PC-9 (cell line): Measurements from ENCODE around the gene NKPD1. TPM values are rescaled to one million over a fixed set of nuclear protein-coding genes. Genes with fewer than 3 reads are reported as not detected.
"Not testable (repeated sequence)": the region's sequence is repeated elsewhere in the genome, so short reads cannot be mapped to it uniquely, and the experiment has no call there.

ENCODE experiments used
- BruUV-seq: library from RNA; stranded (reverse); fragments of 400-500 nt; replicated peaks from 2 replicates; lab custom pipeline; 2021; lab: Mats Ljungman, UMichigan
- CTCF ChIA-PET: fragments of 300-600 bp; sonication (Branson Sonifier 250); formaldehyde crosslinking; loops from one replicate; lab custom pipeline; 2022; ENCODE audit warnings: antibody characterized with exemption; lab: Charles Lee
- POLR2A ChIA-PET: fragments of 300-600 bp; sonication (Branson Sonifier 250); formaldehyde crosslinking; loops from one replicate; lab custom pipeline; 2022; ENCODE audit warnings: antibody characterized with exemption; ENCODE audit not compliant: unreplicated experiment; lab: Charles Lee
- DNase-seq, 2 experiments: peaks; one replicate each; pipeline versions ENCODE4 v3.0.0 to v3.0.0-alpha.2; 2015 to 2022; ENCODE audit warnings: mixed read lengths in 1 of 2
- H2AFZ ChIP-seq: fragments of 200-600 bp; sonication (generic); 2 replicates; pipeline ENCODE4 v1.8.1; 2017; ENCODE audit warnings: antibody characterized with exemption
- H3F3A ChIP-seq: fragments of 200-600 bp; sonication (generic); 2 replicates; pipeline ENCODE4 v1.8.1; 2017; ENCODE audit warnings: antibody characterized with exemption, mild to moderate bottlenecking, low read depth; ENCODE audit not compliant: insufficient read depth
- H3K27ac ChIP-seq: fragments of 200-600 bp; sonication (generic); 2 replicates; pipeline ENCODE4 v1.6.1; 2016; ENCODE audit warnings: mixed run types
- H3K27me3 ChIP-seq: fragments of 200-600 bp; sonication (generic); 2 replicates; pipeline ENCODE4 v1.6.1; 2016; ENCODE audit warnings: low read depth, mixed run types; ENCODE audit not compliant: insufficient read depth
- H3K36me3 ChIP-seq: fragments of 200-600 bp; sonication (generic); 2 replicates; pipeline ENCODE4 v1.6.1; 2016; ENCODE audit warnings: low read depth, mixed run types
- H3K4me1 ChIP-seq: fragments of 200-600 bp; sonication (generic); replicated peaks from 2 replicates; pipeline ENCODE4 v1.6.1; 2016; ENCODE audit warnings: mixed run types; ENCODE audit not compliant: insufficient read depth
- H3K4me2 ChIP-seq: fragments of 200-600 bp; sonication (generic); 2 replicates; pipeline ENCODE4 v1.6.1; 2017; ENCODE audit warnings: mixed run types
- H3K4me3 ChIP-seq: fragments of 200-600 bp; sonication (generic); 2 replicates; pipeline ENCODE4 v1.6.1; 2016; ENCODE audit warnings: mixed run types
- H3K79me2 ChIP-seq: fragments of 200-600 bp; sonication (generic); 2 replicates; pipeline ENCODE4 v1.6.1; 2017; ENCODE audit warnings: low read depth, mixed run types
- H3K9me2 ChIP-seq: fragments of 200-600 bp; sonication (generic); 2 replicates; pipeline ENCODE4 v1.8.1; 2017; ENCODE audit warnings: mild to moderate bottlenecking; ENCODE audit not compliant: insufficient read depth
- H3K9me3 ChIP-seq: fragments of 200-600 bp; sonication (generic); 2 replicates; pipeline ENCODE4 v1.8.1; 2016; ENCODE audit warnings: low read depth; ENCODE audit not compliant: insufficient read depth
- H4K20me1 ChIP-seq: fragments of 200-600 bp; sonication (generic); 2 replicates; pipeline ENCODE4 v1.8.1; 2017; ENCODE audit not compliant: insufficient read depth
- CTCF ChIP-seq: fragments of 200-600 bp; sonication (generic); conservative IDR thresholded peaks from 2 replicates; pipeline ENCODE4 v1.6.1; 2017; ENCODE audit warnings: mixed run types, antibody characterized with exemption, mild to moderate bottlenecking, moderate library complexity
- EZH2 ChIP-seq: fragments of 200-600 bp; sonication (generic); IDR thresholded peaks from 2 replicates; pipeline ENCODE4 v1.8.0; 2017; ENCODE audit warnings: antibody characterized with exemption, low read depth
- intact Hi-C: fragments of 100-400 bp; cut with micrococcal nuclease; formaldehyde crosslinking; loops from one replicate; pipeline ENCODE4 v1.10.0; 2022; ENCODE audit not compliant: unreplicated experiment
- total RNA-seq: library from RNA; stranded (reverse); gene quantifications from 2 replicates; pipeline ENCODE4 v1.2.3, GENCODE V29; 2021

The NKPD1 gene
- total RNA-seq, 1 experiment from 2014 or later = 0.37 TPM

GRCh38 chr19:45119582-45119981 is 41.2 kb downstream of the NKPD1 start:
- no peaks in the 10 kb centered on the region for H3K9me2 ChIP-seq
- no peaks in the 10 kb centered on the region for H3K27me3 ChIP-seq
- intact Hi-C loops = no loop called here
- no peaks in the 10 kb centered on the region for H3K36me3 ChIP-seq
- peaks cover 37% of the 10 kb centered on the region for H3K4me1 ChIP-seq
- peaks cover 28% of the 10 kb centered on the region for H3F3A ChIP-seq
- ChIA-PET CTCF (no interaction called here), POLR2A (no interaction called here)
- peaks cover 60% of the 10 kb centered on the region for H4K20me1 ChIP-seq
- no peaks in the 10 kb centered on the region for H3K9me3 ChIP-seq
- no peak for DNase-seq
- H3K79me2 ChIP-seq = peaks cover 74% of the 10 kb centered on the region
- H3K4me2 ChIP-seq = no peak overlapping the region
- no peak overlapping the region for H3K4me3 ChIP-seq
- BruUV-seq = no TSS peak
- H3K27ac ChIP-seq = no peak overlapping the region
- no peak for TF ChIP-seq CTCF
- TF ChIP-seq EZH2 = no peak
- H2AFZ ChIP-seq = no peak overlapping the region

- H3K9me3 ChIP-seq, H3K27me3 ChIP-seq, H3K27ac ChIP-seq, BruUV-seq, POLR2A ChIA-PET, H3K9me2 ChIP-seq, H2AFZ ChIP-seq, H3K4me2 ChIP-seq, H3K36me3 ChIP-seq, H3K4me3 ChIP-seq, DNase-seq, intact Hi-C loops, CTCF ChIA-PET: not testable (repeated sequence)
- H3K79me2 ChIP-seq = peaks cover 74% of the 10 kb centered on the region
- H3K4me1 ChIP-seq = peaks cover 37% of the 10 kb centered on the region
- peaks cover 20% of the 10 kb centered on the region for H3F3A ChIP-seq
- H4K20me1 ChIP-seq = peaks cover 60% of the 10 kb centered on the region
These were observed 42.0 kb downstream of the NKPD1 start for GRCh38 chr19:45118591-45119355.

GRCh38 chr19:45118106-45118505 is 42.7 kb downstream of the NKPD1 start:
- Histone ChIP-seq H3K27ac (no peak overlapping the region), H3F3A (peaks cover 13% of the 10 kb centered on the region), H3K36me3 (no peaks in the 10 kb centered on the region), H2AFZ (no peak overlapping the region), H3K9me3 (no peaks in the 10 kb centered on the region), H3K4me2 (no peak overlapping the region), H3K4me3 (no peak overlapping the region), H3K4me1 (peaks cover 37% of the 10 kb centered on the region), H3K9me2 (no peaks in the 10 kb centered on the region), H3K27me3 (no peaks in the 10 kb centered on the region), H4K20me1 (peaks cover 63% of the 10 kb centered on the region), H3K79me2 (peaks cover 80% of the 10 kb centered on the region)
- ChIA-PET CTCF (no interaction called here), POLR2A (no interaction called here)
- no peak for DNase-seq
- TF ChIP-seq CTCF (no peak), EZH2 (no peak)
- intact Hi-C loops = no loop called here
- no TSS peak for BruUV-seq
